Adipocyte (in vitro differentiated cells): ENCODE data around the gene FREY1.

Experiments used
- DNase-seq: peaks from one replicate; pipeline ENCODE4 v3.0.0-alpha.2; 2015; ENCODE audit warnings: low read depth
- H3K27me3 ChIP-seq: replicated peaks from 2 replicates; pipeline ENCODE4 v1.7.0; 2013; ENCODE audit warnings: mild to moderate bottlenecking, low read length, moderate library complexity; ENCODE audit not compliant: control insufficient read depth, insufficient read depth
- H3K36me3 ChIP-seq: 2 replicates; pipeline ENCODE4 v1.7.0; 2013; ENCODE audit warnings: low read length, mild to moderate bottlenecking, moderate library complexity; ENCODE audit not compliant: control insufficient read depth, insufficient read depth, severe bottlenecking
- H3K4me1 ChIP-seq: 2 replicates; pipeline ENCODE4 v1.7.0; 2013; ENCODE audit warnings: mild to moderate bottlenecking, low read length, moderate library complexity; ENCODE audit not compliant: control insufficient read depth, insufficient read depth
- H3K4me3 ChIP-seq: 2 replicates; pipeline ENCODE4 v1.7.0; 2013; ENCODE audit warnings: mild to moderate bottlenecking, low read length, moderate library complexity
- H3K9ac ChIP-seq: 2 replicates; pipeline ENCODE4 v1.7.0; 2013; ENCODE audit warnings: mild to moderate bottlenecking, low read length, moderate library complexity
- H3K9me3 ChIP-seq: 2 replicates; pipeline ENCODE4 v1.7.0; 2013; ENCODE audit warnings: mild to moderate bottlenecking, low read length, moderate library complexity; ENCODE audit not compliant: control insufficient read depth

The FREY1 gene

GRCh38 chr11:45934580-45935318 lies 27.7 kb upstream of the FREY1 start:
- Histone ChIP-seq H3K9me3 (no peaks in the 10 kb centered on the region), H3K9ac (no peak overlapping the region), H3K4me3 (no peak overlapping the region), H3K4me1 (peaks cover 14% of the 10 kb centered on the region), H3K27me3 (no peaks in the 10 kb centered on the region), H3K36me3 (peaks cover 61% of the 10 kb centered on the region)
- no peak for DNase-seq

- Histone ChIP-seq H3K4me3 (no peak overlapping the region), H3K36me3 (peaks cover 61% of the 10 kb centered on the region), H3K27me3 (no peaks in the 10 kb centered on the region), H3K9me3 (no peaks in the 10 kb centered on the region), H3K4me1 (peaks cover 10% of the 10 kb centered on the region), H3K9ac (no peak overlapping the region)
- no peak for DNase-seq
Measured at GRCh38 chr11:45933846-45934579, 26.9 kb upstream of the FREY1 start.

GRCh38 chr11:45933131-45933831 lies 26.2 kb upstream of the FREY1 start:
- H3K9me3 ChIP-seq = no peaks in the 10 kb centered on the region
- no peak for DNase-seq
- H3K4me3 ChIP-seq = no peak overlapping the region
- H3K4me1 ChIP-seq = peaks cover 10% of the 10 kb centered on the region
- no peaks in the 10 kb centered on the region for H3K27me3 ChIP-seq
- peaks cover 59% of the 10 kb centered on the region for H3K36me3 ChIP-seq
- no peak overlapping the region for H3K9ac ChIP-seq

- H3K9me3 ChIP-seq = no peaks in the 10 kb centered on the region
- H3K4me3 ChIP-seq = no peak overlapping the region
- peaks cover 10% of the 10 kb centered on the region for H3K4me1 ChIP-seq
- no peaks in the 10 kb centered on the region for H3K27me3 ChIP-seq
- no peak for DNase-seq
- H3K9ac ChIP-seq = peak overlapping the region; percentile 10
- H3K36me3 ChIP-seq = peaks cover 50% of the 10 kb centered on the region
Measured at GRCh38 chr11:45932217-45932616, 25.1 kb upstream of the FREY1 start.

- Histone ChIP-seq H3K9me3 (no peaks in the 10 kb centered on the region), H3K36me3 (peaks cover 45% of the 10 kb centered on the region), H3K4me1 (peaks cover 10% of the 10 kb centered on the region), H3K27me3 (peaks cover 1% of the 10 kb centered on the region), H3K9ac (peak overlapping the region; percentile 10), H3K4me3 (no peak overlapping the region)
- DNase-seq = no peak
Measured at GRCh38 chr11:45931739-45932138, 24.7 kb upstream of the FREY1 start.

GRCh38 chr11:45930951-45931570 lies 24.0 kb upstream of the FREY1 start:
- H3K9ac ChIP-seq = no peak overlapping the region
- H3K36me3 ChIP-seq = peaks cover 39% of the 10 kb centered on the region
- no peak for DNase-seq
- peaks cover 10% of the 10 kb centered on the region for H3K4me1 ChIP-seq
- no peaks in the 10 kb centered on the region for H3K9me3 ChIP-seq
- H3K27me3 ChIP-seq = peaks cover 8% of the 10 kb centered on the region
- no peak overlapping the region for H3K4me3 ChIP-seq

- peaks cover 15% of the 10 kb centered on the region for H3K27me3 ChIP-seq
- no peak overlapping the region for H3K4me3 ChIP-seq
- no peak overlapping the region for H3K9ac ChIP-seq
- H3K9me3 ChIP-seq = no peaks in the 10 kb centered on the region
- peaks cover 10% of the 10 kb centered on the region for H3K4me1 ChIP-seq
- DNase-seq = no peak
- H3K36me3 ChIP-seq = peaks cover 30% of the 10 kb centered on the region
Measured at GRCh38 chr11:45930031-45930794, 23.1 kb upstream of the FREY1 start.

- H3K9ac ChIP-seq = no peak overlapping the region
- H3K27me3 ChIP-seq = peaks cover 19% of the 10 kb centered on the region
- peaks cover 24% of the 10 kb centered on the region for H3K36me3 ChIP-seq
- peaks cover 10% of the 10 kb centered on the region for H3K4me1 ChIP-seq
- H3K4me3 ChIP-seq = no peak overlapping the region
- no peak for DNase-seq
- no peaks in the 10 kb centered on the region for H3K9me3 ChIP-seq
Measured at GRCh38 chr11:45929486-45930030, 22.5 kb upstream of the FREY1 start.

- no peak overlapping the region for H3K9ac ChIP-seq
- no peak overlapping the region for H3K4me3 ChIP-seq
- H3K27me3 ChIP-seq = peaks cover 23% of the 10 kb centered on the region
- no peaks in the 10 kb centered on the region for H3K9me3 ChIP-seq
- H3K4me1 ChIP-seq = peaks cover 10% of the 10 kb centered on the region
- peaks cover 16% of the 10 kb centered on the region for H3K36me3 ChIP-seq
- DNase-seq = no peak
Measured at GRCh38 chr11:45928535-45929215, 21.6 kb upstream of the FREY1 start.
